ENCODE results near the gene VAV2.

The VAV2 gene

DNA sequence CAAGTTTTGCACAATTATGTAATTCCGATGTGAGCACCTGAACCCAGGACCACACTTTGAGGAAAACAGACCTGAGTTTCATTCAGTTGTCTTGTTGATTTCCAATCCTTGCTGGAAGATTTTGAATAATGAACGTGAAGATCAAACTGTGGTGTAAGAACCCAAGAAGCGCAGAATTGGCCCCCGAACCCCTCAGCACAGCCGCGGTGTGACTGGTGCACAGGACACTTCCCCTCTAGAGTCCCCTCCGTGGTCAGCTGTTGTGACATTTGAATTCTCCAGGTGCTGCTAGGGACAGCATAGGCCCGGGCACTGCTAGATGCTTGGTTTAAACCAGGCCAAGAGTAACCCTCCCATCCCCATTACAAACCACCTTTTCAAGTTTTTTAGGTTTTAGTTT, 34.9 kb upstream of the VAV2 start:
- TF ChIP-seq, protein P1, sequence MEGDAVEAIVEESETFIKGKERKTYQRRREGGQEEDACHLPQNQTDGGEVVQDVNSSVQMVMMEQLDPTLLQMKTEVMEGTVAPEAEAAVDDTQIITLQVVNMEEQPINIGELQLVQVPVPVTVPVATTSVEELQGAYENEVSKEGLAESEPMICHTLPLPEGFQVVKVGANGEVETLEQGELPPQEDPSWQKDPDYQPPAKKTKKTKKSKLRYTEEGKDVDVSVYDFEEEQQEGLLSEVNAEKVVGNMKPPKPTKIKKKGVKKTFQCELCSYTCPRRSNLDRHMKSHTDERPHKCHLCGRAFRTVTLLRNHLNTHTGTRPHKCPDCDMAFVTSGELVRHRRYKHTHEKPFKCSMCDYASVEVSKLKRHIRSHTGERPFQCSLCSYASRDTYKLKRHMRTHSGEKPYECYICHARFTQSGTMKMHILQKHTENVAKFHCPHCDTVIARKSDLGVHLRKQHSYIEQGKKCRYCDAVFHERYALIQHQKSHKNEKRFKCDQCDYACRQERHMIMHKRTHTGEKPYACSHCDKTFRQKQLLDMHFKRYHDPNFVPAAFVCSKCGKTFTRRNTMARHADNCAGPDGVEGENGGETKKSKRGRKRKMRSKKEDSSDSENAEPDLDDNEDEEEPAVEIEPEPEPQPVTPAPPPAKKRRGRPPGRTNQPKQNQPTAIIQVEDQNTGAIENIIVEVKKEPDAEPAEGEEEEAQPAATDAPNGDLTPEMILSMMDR (IDR thresholded peaks at IDR 0.05; ENCODE audit: borderline replicate concordance, control extremely low read depth, extremely low read depth, insufficient read depth, missing control alignments), result no peak
- DNase-seq (ENCODE audit: low spot score), result no peak
- in situ Hi-C loops (cut with MboI; ENCODE audit: low sequenced_read_pairs, unreplicated experiment), result no loop called here

DNA sequence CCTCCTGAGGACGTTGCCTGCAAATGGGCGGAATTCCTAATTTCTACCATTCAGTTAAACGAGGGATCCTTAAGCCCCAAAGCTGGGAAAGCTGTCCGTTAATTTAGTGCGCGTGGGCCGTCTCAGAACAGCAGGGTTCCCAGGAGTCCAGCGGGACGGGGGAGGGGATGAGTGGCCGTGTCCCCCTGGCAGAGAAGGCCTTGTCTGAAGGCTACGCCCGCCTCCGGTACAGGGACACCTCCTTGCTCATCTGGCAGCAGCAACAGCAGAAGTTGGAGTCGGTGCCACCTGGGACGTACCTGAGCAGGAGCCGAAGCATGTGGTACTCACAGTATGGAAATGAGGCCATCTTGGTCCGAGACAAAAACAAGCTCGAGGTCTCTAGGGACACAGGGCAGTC, 34.5 kb upstream of the VAV2 start:
- TF ChIP-seq, protein P1 (IDR thresholded peaks at IDR 0.05; ENCODE audit: borderline replicate concordance, control extremely low read depth, extremely low read depth, insufficient read depth, missing control alignments), result no peak
- DNase-seq (ENCODE audit: low spot score), result no peak
- in situ Hi-C loops (cut with MboI; ENCODE audit: low sequenced_read_pairs, unreplicated experiment), result no loop called here

DNA sequence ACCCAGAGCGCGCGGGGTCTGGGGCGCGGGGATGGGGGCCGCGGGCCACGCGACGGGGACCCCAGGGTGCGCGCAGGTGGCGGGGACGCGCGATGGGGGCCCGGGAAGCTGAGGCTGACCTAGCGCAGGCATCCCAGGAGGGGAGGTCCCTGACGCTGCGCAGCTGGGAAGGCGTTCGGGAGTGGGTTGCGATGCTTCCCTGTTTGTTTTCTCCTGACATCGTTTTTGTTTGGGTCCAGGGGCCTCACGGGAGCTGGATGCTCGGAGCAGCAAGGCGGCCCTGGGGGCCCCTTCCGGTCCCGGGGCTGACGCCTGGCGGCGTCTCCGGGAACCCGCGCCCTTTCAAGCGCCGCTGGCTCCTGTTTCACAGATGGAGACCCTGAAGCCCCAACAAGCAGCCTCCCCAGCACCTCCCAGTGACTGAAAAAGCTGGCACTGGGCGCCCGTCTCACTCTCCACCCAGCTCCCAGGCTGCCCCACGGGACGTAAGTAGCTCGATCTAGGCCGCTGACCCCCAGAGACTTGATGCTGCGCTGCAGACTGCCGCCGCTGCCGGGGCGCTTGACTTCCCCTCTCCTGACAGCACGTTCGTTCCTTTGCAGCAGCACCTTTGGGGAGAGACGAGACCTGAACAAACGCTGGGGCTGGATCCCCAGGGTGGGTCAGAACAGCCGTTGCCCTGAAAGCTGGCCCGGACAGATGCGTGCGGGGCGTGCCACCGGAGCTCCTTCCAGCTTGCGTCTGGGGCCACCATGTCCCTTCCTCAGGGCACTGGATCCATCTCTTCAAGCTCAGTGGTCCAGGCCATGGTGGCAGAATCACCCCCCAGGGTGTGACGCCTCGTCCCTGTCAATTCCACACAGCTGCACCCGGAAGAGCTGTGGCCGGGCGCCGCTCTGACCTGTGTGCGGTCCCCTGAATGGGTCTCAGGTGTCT, 33.8 kb upstream of the VAV2 start:
- TF ChIP-seq, protein P1 (IDR thresholded peaks at IDR 0.05; ENCODE audit: borderline replicate concordance, control extremely low read depth, extremely low read depth, insufficient read depth, missing control alignments), result no peak
- DNase-seq (ENCODE audit: low spot score), result peak; percentile 78
- in situ Hi-C loops (cut with MboI; ENCODE audit: low sequenced_read_pairs, unreplicated experiment), result no loop called here

DNA sequence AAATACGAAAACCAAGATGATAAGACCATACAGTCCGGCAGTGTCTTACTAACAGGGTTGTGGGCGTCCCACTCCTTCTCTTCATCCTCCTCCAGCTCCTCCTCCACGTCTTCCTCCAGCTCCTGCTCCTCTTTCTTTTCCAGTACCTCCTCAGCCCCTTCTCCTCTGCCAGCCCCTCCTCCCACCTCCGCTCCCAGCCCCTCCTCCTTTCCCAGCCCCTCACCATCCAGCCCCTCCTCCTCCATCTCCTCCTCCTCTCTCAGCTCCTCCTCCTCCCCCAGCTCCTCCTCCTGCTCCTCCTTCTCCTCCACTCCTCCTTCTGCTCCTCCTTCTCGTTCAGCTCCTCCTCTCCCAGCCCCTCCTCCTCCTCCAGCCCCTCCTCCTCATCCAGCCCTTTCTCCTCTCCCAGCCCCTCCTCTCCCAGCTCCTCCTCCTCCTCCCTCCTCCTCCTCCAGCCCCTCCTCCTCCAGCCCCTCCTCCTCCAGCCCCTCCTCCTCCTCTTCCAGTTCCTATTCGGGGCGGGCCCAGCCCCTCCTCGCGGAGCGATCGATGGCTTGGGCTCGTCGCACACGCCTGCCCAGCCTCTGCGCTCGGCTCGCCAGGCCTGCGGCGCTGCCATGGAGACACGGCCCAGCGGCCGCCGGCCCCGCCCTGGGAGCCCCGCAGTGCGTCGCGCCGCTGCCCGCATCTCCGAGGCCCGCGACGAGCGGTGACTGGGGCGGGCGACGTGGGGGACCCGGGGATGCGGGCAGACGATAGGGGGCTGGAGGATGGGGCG, 32.9 kb upstream of the VAV2 start, which contains the start of gene BRD3OS:
Gene BRD3OS, plus strand, starts transcription at position 654 of the 778 bp plus-strand sequence. CDS start 1,267 bp downstream, outside the sequence.
- in situ Hi-C loops (cut with MboI; ENCODE audit: low sequenced_read_pairs, unreplicated experiment), result loop anchor here (25.0 kb wide), 1 partner anchor 463 kb away; no protein-coding TSS in a partner anchor
- TF ChIP-seq, protein P1 (IDR thresholded peaks at IDR 0.05; ENCODE audit: borderline replicate concordance, control extremely low read depth, extremely low read depth, insufficient read depth, missing control alignments), result no peak

DNA sequence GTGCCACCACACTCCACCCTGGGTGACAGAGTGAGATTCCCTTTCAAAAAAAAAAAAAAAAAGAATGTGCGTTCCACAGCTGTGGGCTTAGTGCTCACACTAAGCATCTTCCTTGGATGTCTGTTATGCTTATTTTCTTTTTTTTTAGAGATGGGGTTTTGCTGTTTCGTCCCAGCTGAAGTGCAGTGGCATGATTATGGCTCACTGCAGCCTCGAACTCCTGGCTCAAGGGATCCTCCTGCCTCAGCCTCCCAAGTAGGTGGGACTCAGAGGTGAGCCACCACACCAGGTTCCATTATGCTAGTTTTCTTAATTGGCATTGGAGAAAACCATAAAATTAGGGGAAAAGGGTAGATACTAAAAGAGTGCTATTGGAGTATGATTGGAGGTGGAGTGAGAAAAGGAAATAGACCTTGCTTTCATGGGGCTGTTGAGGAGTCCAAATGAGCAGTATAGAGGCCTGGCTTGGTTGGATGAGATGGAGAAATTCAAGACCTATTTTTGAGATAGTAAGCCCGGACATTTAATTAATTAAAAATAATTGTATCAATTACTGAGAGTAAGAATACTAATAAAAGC, 32.2 kb upstream of the VAV2 start:
- DNase-seq (ENCODE audit: low spot score), result no peak
- in situ Hi-C loops (cut with MboI; ENCODE audit: low sequenced_read_pairs, unreplicated experiment), result loop anchor here (25.0 kb wide), 1 partner anchor 462 kb away; no protein-coding TSS in a partner anchor

More for the DNA sequence above, 32.9 kb upstream of the VAV2 start, which contains the start of gene BRD3OS:
- DNase-seq (ENCODE audit: low spot score), result peak; percentile 96

More for the DNA sequence above, 32.2 kb upstream of the VAV2 start:
- TF ChIP-seq, protein P1 (IDR thresholded peaks at IDR 0.05; ENCODE audit: borderline replicate concordance, control extremely low read depth, extremely low read depth, insufficient read depth, missing control alignments), result no peak

Data from GM13976 (cell line).